SH-SY5Y (cell line): ENCODE data around the gene CD180.

Source experiments
- GATA2 ChIP-seq: IDR thresholded peaks from 2 replicates; pipeline ENCODE4 v1.6.1; 2011; ENCODE audit warnings: mild to moderate bottlenecking, low read depth, low read length
- GATA3 ChIP-seq: IDR thresholded peaks from 2 replicates; pipeline ENCODE4 v1.6.1; 2011; ENCODE audit warnings: low read depth, mild to moderate bottlenecking, low read length, moderate library complexity

GRCh38 chr5:67204821-67205220, 8.2 kb upstream of the CD180 start:
- TF ChIP-seq GATA3 (no peak), GATA2 (no peak)
